ENCODE data around the gene MRNIP. TPM values are rescaled to one million over a fixed set of nuclear protein-coding genes. Genes with fewer than 3 reads are reported as not detected.

MRNIP gene
- total RNA-seq, 1 donor from 2014 or later = 11.8 TPM

DNA sequence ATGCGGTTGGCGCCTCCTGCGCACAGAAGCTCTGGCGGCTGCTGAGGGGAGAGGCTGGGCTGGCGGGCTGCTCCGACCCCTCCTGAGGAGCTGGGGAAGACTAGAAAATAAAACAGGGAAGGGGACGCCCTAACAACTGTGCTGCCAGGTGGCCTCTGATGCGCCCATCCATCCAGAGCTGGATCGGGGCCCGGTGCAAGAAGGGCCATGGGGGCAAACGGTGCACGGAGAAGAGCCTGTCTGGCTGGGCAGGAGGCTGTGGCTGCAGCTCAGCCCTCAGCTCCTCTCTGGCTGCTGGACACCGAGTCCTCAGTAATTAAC, 21.0 kb upstream of the MRNIP start:
- Histone ChIP-seq H3K36me3 (ENCODE audit: control insufficient read depth, insufficient read depth, low read length) (peaks cover 15% of the 10 kb centered on the region), H3K4me3 (ENCODE audit: low read depth, low read length) (no peak overlapping the region), H3K27me3 (ENCODE audit: control insufficient read depth, insufficient read depth, low read length) (no peaks in the 10 kb centered on the region)
- DNase-seq (ENCODE audit: low read depth) (no peak), FAIRE-seq (no peak)
- TF ChIP-seq, protein P1, sequence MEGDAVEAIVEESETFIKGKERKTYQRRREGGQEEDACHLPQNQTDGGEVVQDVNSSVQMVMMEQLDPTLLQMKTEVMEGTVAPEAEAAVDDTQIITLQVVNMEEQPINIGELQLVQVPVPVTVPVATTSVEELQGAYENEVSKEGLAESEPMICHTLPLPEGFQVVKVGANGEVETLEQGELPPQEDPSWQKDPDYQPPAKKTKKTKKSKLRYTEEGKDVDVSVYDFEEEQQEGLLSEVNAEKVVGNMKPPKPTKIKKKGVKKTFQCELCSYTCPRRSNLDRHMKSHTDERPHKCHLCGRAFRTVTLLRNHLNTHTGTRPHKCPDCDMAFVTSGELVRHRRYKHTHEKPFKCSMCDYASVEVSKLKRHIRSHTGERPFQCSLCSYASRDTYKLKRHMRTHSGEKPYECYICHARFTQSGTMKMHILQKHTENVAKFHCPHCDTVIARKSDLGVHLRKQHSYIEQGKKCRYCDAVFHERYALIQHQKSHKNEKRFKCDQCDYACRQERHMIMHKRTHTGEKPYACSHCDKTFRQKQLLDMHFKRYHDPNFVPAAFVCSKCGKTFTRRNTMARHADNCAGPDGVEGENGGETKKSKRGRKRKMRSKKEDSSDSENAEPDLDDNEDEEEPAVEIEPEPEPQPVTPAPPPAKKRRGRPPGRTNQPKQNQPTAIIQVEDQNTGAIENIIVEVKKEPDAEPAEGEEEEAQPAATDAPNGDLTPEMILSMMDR (IDR thresholded peaks at IDR 0.05; ENCODE audit: insufficient read depth, low read length, severe bottlenecking) = no peak

DNA sequence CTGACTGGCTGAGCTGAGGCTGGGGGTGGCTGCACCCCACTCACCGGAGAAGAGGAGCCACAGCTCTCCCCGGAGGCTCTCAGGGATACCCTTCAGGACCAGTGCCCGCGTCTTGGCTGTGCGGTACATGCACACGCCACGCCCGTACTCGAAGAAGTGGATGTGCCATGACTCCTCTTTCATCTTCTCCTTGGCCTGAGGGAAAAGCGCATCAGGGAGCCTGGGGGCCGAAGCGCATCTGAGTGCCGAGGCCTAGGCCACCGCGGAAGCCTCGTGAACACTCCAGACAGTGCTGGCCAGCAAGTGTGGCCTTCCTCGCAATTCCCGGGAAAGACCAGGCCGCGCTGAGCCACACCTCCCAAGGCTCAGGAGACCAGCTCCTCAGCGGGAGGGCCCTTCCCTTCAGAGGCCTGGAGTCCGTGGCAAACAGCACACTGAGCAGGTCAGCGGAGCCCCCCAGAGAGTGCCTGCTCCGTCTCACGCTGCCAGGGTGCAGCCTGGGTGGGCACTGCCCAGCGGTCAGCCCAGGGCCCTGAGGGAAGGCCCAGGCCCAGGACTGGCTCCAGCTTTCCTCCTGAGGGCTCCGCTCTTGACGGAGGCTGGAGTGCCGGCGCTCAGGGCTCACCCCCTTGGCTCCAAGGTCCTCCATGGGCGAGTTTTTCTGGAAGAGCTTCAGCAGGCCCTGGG, 20.5 kb upstream of the MRNIP start:
- H3K36me3 ChIP-seq (ENCODE audit: control insufficient read depth, insufficient read depth, low read length) = peaks cover 16% of the 10 kb centered on the region
- DNase-seq (ENCODE audit: low read depth) (no peak), FAIRE-seq (no peak)
- no peaks in the 10 kb centered on the region for H3K27me3 ChIP-seq (ENCODE audit: control insufficient read depth, insufficient read depth, low read length)
- TF ChIP-seq, protein P1 (IDR thresholded peaks at IDR 0.05; ENCODE audit: insufficient read depth, low read length, severe bottlenecking) = no peak
- no peak overlapping the region for H3K4me3 ChIP-seq (ENCODE audit: low read depth, low read length)

DNA sequence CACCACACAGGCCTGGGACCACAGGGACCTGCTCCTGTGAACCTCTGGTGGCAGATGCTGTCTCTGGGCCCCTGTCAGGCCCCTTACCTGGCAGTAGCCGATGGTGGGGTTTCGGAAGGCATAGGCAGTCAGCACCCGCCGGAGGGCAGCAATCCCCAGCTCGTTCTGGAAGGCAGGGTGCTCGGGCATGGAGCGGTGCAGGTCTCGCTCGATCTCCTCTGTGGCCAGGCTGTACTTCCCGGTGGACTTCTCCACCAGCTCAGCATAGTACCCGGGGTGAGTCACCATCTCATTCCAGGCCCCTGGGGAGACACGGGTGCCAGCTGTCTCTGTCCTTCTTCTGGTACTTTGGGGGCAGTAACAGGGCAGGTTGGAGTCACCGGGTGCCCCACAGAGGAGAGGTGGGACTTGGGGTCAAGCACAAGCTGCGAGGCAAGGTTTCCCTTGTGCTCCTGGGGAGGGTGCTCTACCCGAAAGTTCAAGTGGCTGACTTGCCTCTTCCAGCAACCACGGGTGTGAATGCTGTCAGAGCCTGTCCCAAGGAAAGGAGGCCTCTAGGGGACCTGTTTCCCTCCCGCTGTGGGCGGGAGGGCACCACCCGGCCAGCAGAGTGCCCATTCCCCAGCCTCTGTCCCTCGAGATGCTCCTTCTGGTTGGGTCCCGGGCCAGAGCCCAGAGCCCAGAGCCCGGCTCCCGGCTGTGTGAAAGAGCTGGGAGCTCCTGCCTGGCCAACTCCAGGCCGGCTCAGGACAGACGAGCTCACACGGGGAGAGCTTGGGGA, 19.8 kb upstream of the MRNIP start:
- Histone ChIP-seq H3K36me3 (ENCODE audit: control insufficient read depth, insufficient read depth, low read length) (peaks cover 20% of the 10 kb centered on the region), H3K4me3 (ENCODE audit: low read depth, low read length) (no peak overlapping the region), H3K27me3 (ENCODE audit: control insufficient read depth, insufficient read depth, low read length) (no peaks in the 10 kb centered on the region)
- FAIRE-seq = no peak
- TF ChIP-seq, protein P1 (IDR thresholded peaks at IDR 0.05; ENCODE audit: insufficient read depth, low read length, severe bottlenecking) = no peak
- no peak for DNase-seq (ENCODE audit: low read depth)

DNA sequence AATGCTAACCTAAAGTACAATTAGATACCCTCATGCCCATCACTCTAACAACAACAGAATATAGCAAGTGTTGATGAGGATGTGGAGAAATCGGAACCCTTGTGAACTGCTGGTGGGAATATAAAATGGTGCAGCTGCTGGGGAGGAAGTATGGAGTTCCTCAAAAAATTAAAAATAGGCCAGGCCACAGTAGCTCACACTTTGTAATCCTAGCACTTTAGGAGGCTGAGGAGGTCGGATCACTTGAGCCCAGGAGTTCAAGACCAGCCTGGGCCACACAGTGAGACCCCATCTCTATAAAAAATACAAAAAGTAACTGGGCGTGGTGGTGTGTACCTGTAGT, 18.0 kb upstream of the MRNIP start:
- no peak for FAIRE-seq
- Histone ChIP-seq H3K36me3 (ENCODE audit: control insufficient read depth, insufficient read depth, low read length) (peaks cover 33% of the 10 kb centered on the region), H3K27me3 (ENCODE audit: control insufficient read depth, insufficient read depth, low read length) (no peaks in the 10 kb centered on the region), H3K4me3 (ENCODE audit: low read depth, low read length) (no peak overlapping the region)
- TF ChIP-seq, protein P1 (IDR thresholded peaks at IDR 0.05; ENCODE audit: insufficient read depth, low read length, severe bottlenecking) = no peak
- DNase-seq (ENCODE audit: low read depth) = no peak

DNA sequence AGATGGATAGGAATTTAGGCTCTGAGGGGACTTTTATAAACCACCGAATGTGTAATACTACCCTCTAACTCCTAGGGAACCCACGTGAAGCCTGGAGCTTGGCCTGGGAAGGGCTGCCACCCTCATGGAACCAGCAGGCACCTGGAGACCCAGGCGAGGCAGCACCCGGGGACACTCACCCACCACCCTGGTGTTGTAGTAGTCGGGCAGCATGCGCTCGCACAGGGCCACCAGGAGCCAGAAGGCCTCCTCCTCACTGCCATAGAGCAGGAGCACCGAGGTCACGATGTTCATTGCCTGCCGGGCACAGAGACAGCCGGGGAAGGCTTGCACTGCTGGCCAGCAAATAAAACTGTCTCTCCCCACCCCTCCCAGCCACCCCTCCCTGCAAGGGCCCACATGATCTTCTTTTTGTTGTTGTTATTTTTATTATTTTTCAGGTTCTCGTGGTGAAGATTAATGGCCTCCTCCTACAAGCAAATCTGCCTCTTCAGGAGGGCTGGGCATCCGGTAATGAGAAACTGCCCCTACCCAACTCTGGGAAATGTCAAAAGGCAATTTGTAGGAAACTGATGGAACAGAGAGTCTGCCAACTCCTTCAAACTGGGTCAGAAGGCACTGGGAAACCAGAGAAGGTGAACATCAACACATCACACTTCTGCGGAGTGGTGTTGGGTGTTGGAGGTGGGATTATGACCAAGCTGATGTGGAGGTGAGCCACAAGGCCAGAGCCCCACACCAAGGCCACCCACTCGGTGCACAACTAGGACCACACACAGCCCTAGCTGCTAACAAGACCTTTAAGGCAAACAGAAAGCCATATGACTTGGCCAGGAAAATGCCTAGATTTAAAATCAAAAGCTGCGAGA, 17.4 kb upstream of the MRNIP start:
- TF ChIP-seq, protein P1 (IDR thresholded peaks at IDR 0.05; ENCODE audit: insufficient read depth, low read length, severe bottlenecking) = no peak
- Histone ChIP-seq H3K27me3 (ENCODE audit: control insufficient read depth, insufficient read depth, low read length) (no peaks in the 10 kb centered on the region), H3K36me3 (ENCODE audit: control insufficient read depth, insufficient read depth, low read length) (peaks cover 32% of the 10 kb centered on the region), H3K4me3 (ENCODE audit: low read depth, low read length) (no peak overlapping the region)
- DNase-seq (ENCODE audit: low read depth) (no peak), FAIRE-seq (no peak)
